Skin of body (tissue), 2 donors: Measurements from ENCODE around the gene SMIM33. TPM values are rescaled to one million over a fixed set of nuclear protein-coding genes. Genes with fewer than 3 reads are reported as not detected.

Experiments
- small RNA-seq: library from RNA; depleted of rRNA; stranded (forward); fragments of <200 nt; gene quantifications from one replicate; pipeline ENCODE3, GENCODE V24; 2014; ENCODE audit warnings: low replicate concordance
- total RNA-seq: library from RNA; depleted of rRNA; stranded (reverse); fragments of >200 nt; gene quantifications from one replicate; pipeline ENCODE4 v1.2.3, GENCODE V29; 2014

The SMIM33 gene
- total RNA-seq, 1 donor from 2014 or later = not detected

Small RNA genes within 50 kb of the gene (small RNA-seq; reads per million reads assigned to genes)
- 0.69 reads per million, percentile 72 among the genes with 10 or more reads in this experiment for gene RNU5B-4P

Other genes starting within 250 kb of the SMIM33 start
- 271 TPM for gene MATR3, start 177.3 kb upstream of the SMIM33 start, total RNA-seq
- 76.0 TPM for gene PAIP2, start 129.2 kb upstream of the SMIM33 start, total RNA-seq
- gene SLC23A1, start 87.7 kb upstream of the SMIM33 start, total RNA-seq = 0.30 TPM
- gene MZB1, start 81.1 kb upstream of the SMIM33 start, total RNA-seq = 0.89 TPM
- 1.7 TPM for gene PROB1, start 75.9 kb upstream of the SMIM33 start, total RNA-seq
- 3.5 TPM for gene SPATA24, start 66.9 kb upstream of the SMIM33 start, total RNA-seq
- gene DNAJC18, start 31.5 kb upstream of the SMIM33 start, total RNA-seq = 6.6 TPM
- gene ECSCR, start 8.3 kb upstream of the SMIM33 start, total RNA-seq = 11.9 TPM
- gene STING1, start 11.8 kb downstream of the SMIM33 start, total RNA-seq = 16.6 TPM
- gene UBE2D2, start 90.3 kb downstream of the SMIM33 start, total RNA-seq = 69.8 TPM
- gene CXXC5, start 177.3 kb downstream of the SMIM33 start, total RNA-seq = 29.4 TPM